HCT116 (cell line): Measurements from ENCODE around the gene FFAR3. TPM values are rescaled to one million over a fixed set of nuclear protein-coding genes. Genes with fewer than 3 reads are reported as not detected.
"Not testable (repeated sequence)": the region's sequence is repeated elsewhere in the genome, so short reads cannot be mapped to it uniquely, and the experiment has no call there.

ENCODE experiments used
- ATAC-seq: fragments of 200-7000 bp; cut with Tn5 transposase; 2 replicates; pipeline ENCODE4 v1.9.1; 2020; ENCODE audit warnings: mild to moderate bottlenecking, moderate library complexity
- BruUV-seq: library from RNA; stranded (reverse); fragments of 400-500 nt; replicated peaks from 2 replicates; lab custom pipeline; 2021; lab: Mats Ljungman, UMichigan
- CTCF ChIA-PET: fragments of 300-600 bp; sonication (Branson Sonifier 250); formaldehyde crosslinking; loops from one replicate; lab custom pipeline; 2021; ENCODE audit warnings: antibody characterized with exemption; lab: Charles Lee
- POLR2A ChIA-PET: fragments of 300-600, 350-600 bp; sonication (Branson Sonifier 250); formaldehyde crosslinking; loops from one replicate; lab custom pipeline; 2021; ENCODE audit warnings: antibody characterized with exemption; lab: Charles Lee
- RAD21 ChIA-PET, 2 experiments: fragments of 300-600 bp; sonication (Branson Sonifier 250); formaldehyde crosslinking; loops; one replicate each; lab custom pipeline; 2023; ENCODE audit warnings: low total read pairs in 2 of 2; ENCODE audit not compliant: uncharacterized antibody in 2 of 2, unreplicated experiment in 2 of 2, low non-redundant PET in 1 of 2; lab: Charles Lee
- DNase-seq: peaks from one replicate; pipeline ENCODE4 v3.0.0-alpha.2; 2010; ENCODE audit warnings: low read depth, low spot score
- H2AFZ ChIP-seq: fragments of 200-600 bp; shearing (Covaris generic), sonication (generic); 2 replicates; pipeline ENCODE4 v1.6.1; 2017; ENCODE audit warnings: low read depth, mixed run types, mixed read lengths, antibody characterized with exemption, low read length; ENCODE audit not compliant: poor library complexity, severe bottlenecking
- H3K27ac ChIP-seq: 2 replicates; pipeline ENCODE4 v1.5.1; 2012; ENCODE audit warnings: low read depth, low read length
- H3K27me3 ChIP-seq: fragments of 200-600 bp; sonication (generic); 2 replicates; pipeline ENCODE4 v1.6.1; 2016; ENCODE audit warnings: mixed run types, low read length, mixed read lengths; ENCODE audit not compliant: insufficient read depth
- H3K36me3 ChIP-seq, 2 experiments: fragments of 200-500 bp in 1 of 2; fragments of 200-600 bp in 1 of 2; sonication (Bioruptor generic) in 1 of 2; sonication (generic) in 1 of 2; 2 replicates each; pipeline versions ENCODE4 v1.5.1 to v1.6.1; 2014 to 2016; ENCODE audit warnings: low read length in 2 of 2, inconsistent platforms in 1 of 2, mixed read lengths in 1 of 2, mixed run types in 1 of 2; ENCODE audit not compliant: insufficient read depth in 2 of 2, control insufficient read depth in 1 of 2
- H3K4me1 ChIP-seq, 2 experiments: fragments of 200-600 bp in 1 of 2; sonication (generic) in 1 of 2; 2 replicates each; pipeline versions ENCODE4 v1.5.1 to v1.6.1; 2012 to 2017; ENCODE audit warnings: low read length in 2 of 2, inconsistent platforms in 1 of 2, mild to moderate bottlenecking in 1 of 2, mixed read lengths in 1 of 2, mixed run types in 1 of 2, moderate library complexity in 1 of 2; ENCODE audit not compliant: insufficient read depth in 2 of 2, control insufficient read depth in 1 of 2
- H3K4me2 ChIP-seq: fragments of 200-600 bp; sonication (generic); 2 replicates; pipeline ENCODE4 v1.6.1; 2017; ENCODE audit warnings: mixed run types, low read length, mixed read lengths
- H3K4me3 ChIP-seq, 2 experiments: fragments of 200-600 bp in 1 of 2; sonication (generic) in 1 of 2; replicated peaks in 1 of 2; 2 replicates each; pipeline ENCODE4 v1.5.1; 2011 to 2016; ENCODE audit warnings: low read length in 2 of 2, control low read depth in 1 of 2, low read depth in 1 of 2, mild to moderate bottlenecking in 1 of 2, mixed read lengths in 1 of 2, mixed run types in 1 of 2
- H3K79me2 ChIP-seq: fragments of 200-600 bp; sonication (generic); 2 replicates; pipeline ENCODE4 v1.6.1; 2017; ENCODE audit warnings: mild to moderate bottlenecking, mixed run types, low read length, moderate library complexity, mixed read lengths; ENCODE audit not compliant: insufficient read depth
- H3K9ac ChIP-seq: fragments of 200-600 bp; sonication (generic); 2 replicates; pipeline ENCODE4 v1.6.1; 2016; ENCODE audit warnings: low read length, mixed read lengths
- H3K9me2 ChIP-seq: fragments of 200-600 bp; sonication (generic), shearing (Covaris generic); 2 replicates; pipeline ENCODE4 v1.6.1; 2017; ENCODE audit warnings: mixed run types, mild to moderate bottlenecking, moderate library complexity; ENCODE audit not compliant: insufficient read depth
- H3K9me3 ChIP-seq, 2 experiments: fragments of 200-500 bp in 1 of 2; fragments of 200-600 bp in 1 of 2; sonication (Bioruptor generic) in 1 of 2; sonication (generic) in 1 of 2; 2 replicates each; pipeline ENCODE4 v1.6.1; 2014 to 2017; ENCODE audit warnings: low read length in 2 of 2, mixed read lengths in 2 of 2, inconsistent platforms in 1 of 2, low read depth in 1 of 2, mild to moderate bottlenecking in 1 of 2, mixed run types in 1 of 2, moderate library complexity in 1 of 2; ENCODE audit not compliant: control insufficient read depth in 1 of 2, insufficient read depth in 1 of 2
- H4K20me1 ChIP-seq: fragments of 200-600 bp; sonication (generic), shearing (Covaris generic); 2 replicates; pipeline ENCODE4 v1.6.1; 2017; ENCODE audit warnings: mixed run types, mild to moderate bottlenecking, moderate library complexity; ENCODE audit not compliant: insufficient read depth
- ATF3 ChIP-seq: IDR thresholded peaks from 2 replicates; pipeline ENCODE4 v1.6.1; 2012
- EZH2phosphoT487 ChIP-seq: fragments of 200-600 bp; IDR thresholded peaks from 2 replicates; pipeline ENCODE4 v1.6.1; 2018; ENCODE audit warnings: antibody characterized with exemption, borderline replicate concordance
- POLR2AphosphoS5 ChIP-seq: IDR thresholded peaks from 2 replicates; pipeline ENCODE4 v1.6.1; 2011; ENCODE audit warnings: mild to moderate bottlenecking, low read depth, low read length, moderate library complexity
- REST ChIP-seq: IDR thresholded peaks from 2 replicates; pipeline ENCODE4 v1.6.1; 2012; ENCODE audit warnings: low read depth
- SIN3A ChIP-seq: IDR thresholded peaks from 2 replicates; pipeline ENCODE4 v1.6.1; 2012; ENCODE audit warnings: low read depth
- ZBTB33 ChIP-seq: IDR thresholded peaks from 2 replicates; pipeline ENCODE4 v1.6.1; 2011; ENCODE audit warnings: mild to moderate bottlenecking, low read length, moderate library complexity; ENCODE audit not compliant: insufficient replicate concordance; ENCODE audit errors: extremely low read depth
- intact Hi-C: fragments of 100-400 bp; cut with micrococcal nuclease; formaldehyde crosslinking; loops from 2 replicates; pipeline ENCODE4 v1.10.0; 2022
- total RNA-seq: library from RNA; stranded (reverse); gene quantifications from one replicate; pipeline ENCODE4 v1.2.1, GENCODE V29; 2021; ENCODE audit not compliant: unreplicated experiment

Gene FFAR3
- total RNA-seq, 1 experiment from 2014 or later = not detected

- Histone ChIP-seq H3K27ac (no peak overlapping the region), H3K4me2 (no peak overlapping the region), H3K9me3 (no peaks in the 10 kb centered on the region), H2AFZ (no peak overlapping the region), H3K27me3 (peaks cover 5% of the 10 kb centered on the region; the same call in 1 of the 2 replicates), H3K79me2 (no peaks in the 10 kb centered on the region), H3K4me1 (peaks cover 0 to 11% of the 10 kb centered on the region in 2 experiments; a peak in 2 of 4 replicates), H3K9ac (no peak overlapping the region), H3K36me3 (no peaks in the 10 kb centered on the region), H4K20me1 (no peaks in the 10 kb centered on the region), H3K4me3 (no peak overlapping the region), H3K9me2 (no peaks in the 10 kb centered on the region)
- TF ChIP-seq ZBTB33 (no peak), EZH2phosphoT487 (no peak), SIN3A (no peak), REST (no peak), ATF3 (no peak), POLR2AphosphoS5 (no peak)
- intact Hi-C loops = no loop called here
- BruUV-seq = no TSS peak
- ATAC-seq = no peak
- ChIA-PET RAD21 (no interaction called here), POLR2A (no interaction called here), CTCF (no interaction called here)
- no peak for DNase-seq
These were observed 15.2 kb downstream of the FFAR3 start for GRCh38 chr19:35373492-35373891.

DNA sequence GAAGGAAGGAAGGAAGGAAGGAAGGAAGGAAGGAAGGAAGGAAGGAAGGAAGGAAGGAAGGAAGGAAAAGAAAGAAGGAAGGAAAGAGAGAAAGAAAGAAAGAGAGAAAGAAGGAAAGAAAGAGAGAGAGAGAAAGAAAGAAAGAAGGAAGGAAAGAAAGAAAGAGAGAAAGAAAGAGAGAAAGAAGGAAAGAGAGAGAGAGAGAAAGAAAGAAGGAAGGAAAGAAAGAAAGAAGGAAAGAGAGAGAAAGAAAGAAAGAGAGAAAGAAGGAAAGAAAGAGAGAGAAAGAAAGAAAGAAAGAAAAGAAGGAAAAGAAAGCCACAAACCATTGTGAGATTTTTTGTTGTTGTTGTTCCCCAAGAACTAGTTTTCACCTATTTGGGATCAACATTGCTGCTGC, 15.8 kb downstream of the FFAR3 start:
- H3K79me2 ChIP-seq, H2AFZ ChIP-seq, H3K4me3 ChIP-seq, H3K27ac ChIP-seq, BruUV-seq, H4K20me1 ChIP-seq, H3K4me2 ChIP-seq, POLR2A ChIA-PET, H3K9me2 ChIP-seq, H3K9ac ChIP-seq, intact Hi-C loops, DNase-seq, ATAC-seq, H3K9me3 ChIP-seq, RAD21 ChIA-PET, H3K36me3 ChIP-seq, H3K27me3 ChIP-seq: not testable (repeated sequence)
- CTCF ChIA-PET = interaction anchor here (1.2 to 1.6 kb wide), 3 partner anchors 16 to 121 kb away, joined by 3 to 5 read pairs (median 3); no protein-coding TSS in a partner anchor
- peaks cover 0 to 11% of the 10 kb centered on the region in 2 experiments; a peak in 2 of 4 replicates for H3K4me1 ChIP-seq
